Stimulated activated CD8-positive, alpha-beta memory T cell treated with anti-CD3 and anti-CD28 coated beads, Interleukin-4, amount 100 ng/mL, for 24 hours (primary cell): ENCODE measurements around the gene JAGN1.
"Not testable (repeated sequence)": the region's sequence is repeated elsewhere in the genome, so short reads cannot be mapped to it uniquely, and the experiment has no call there.

Experiments
- DNase-seq: peaks from one replicate; pipeline ENCODE4 v3.0.0-alpha.2; 2020; ENCODE audit warnings: low read depth

The JAGN1 gene

GRCh38 chr3:9867106-9867505 is 23.3 kb upstream of the JAGN1 start:
- no peak for DNase-seq

- DNase-seq: no peak
Measured at GRCh38 chr3:9869955-9870354, 20.5 kb upstream of the JAGN1 start.

GRCh38 chr3:9870978-9871377 is 19.4 kb upstream of the JAGN1 start:
- no peak for DNase-seq

GRCh38 chr3:9872067-9872466 is 18.3 kb upstream of the JAGN1 start:
- DNase-seq: not testable (repeated sequence)

GRCh38 chr3:9875448-9875847 is 15.0 kb upstream of the JAGN1 start:
- DNase-seq: no peak

GRCh38 chr3:9876255-9876654 is 14.2 kb upstream of the JAGN1 start:
- DNase-seq: not testable (repeated sequence)

GRCh38 chr3:9876991-9877390 is 13.4 kb upstream of the JAGN1 start:
- no peak for DNase-seq

- no peak for DNase-seq
Measured at GRCh38 chr3:9878700-9879099, 11.7 kb upstream of the JAGN1 start.

GRCh38 chr3:9879830-9880549 is 10.4 kb upstream of the JAGN1 start, which contains the start of gene CIDEC:
CIDEC (minus strand) TSS chr3:9880253; CDS start chr3:9878486, 1,767 bp downstream.
- DNase-seq: no peak

GRCh38 chr3:9881441-9881840 is 9.0 kb upstream of the JAGN1 start:
- DNase-seq: no peak

- DNase-seq: no peak
Measured at GRCh38 chr3:9883706-9884554, 6.5 kb upstream of the JAGN1 start.

- no peak for DNase-seq
Measured at GRCh38 chr3:9884555-9885165, 5.8 kb upstream of the JAGN1 start.

GRCh38 chr3:9886328-9886727 is 4.1 kb upstream of the JAGN1 start:
- no peak for DNase-seq

- DNase-seq: no peak
Measured at GRCh38 chr3:9887480-9887879, 2.9 kb upstream of the JAGN1 start.

- no peak for DNase-seq
Measured at GRCh38 chr3:9888540-9888939, 1.9 kb upstream of the JAGN1 start.

GRCh38 chr3:9889405-9889804 is 1.0 kb upstream of the JAGN1 start:
- DNase-seq: no peak

GRCh38 chr3:9891072-9891622 is 737 bp downstream of the JAGN1 start:
- no peak for DNase-seq

- DNase-seq: no peak
Measured at GRCh38 chr3:9893739-9894138, 3.3 kb downstream of the JAGN1 start.

- DNase-seq: not testable (repeated sequence)
Measured at GRCh38 chr3:9895715-9896114, 5.3 kb downstream of the JAGN1 start.

- DNase-seq: not testable (repeated sequence)
Measured at GRCh38 chr3:9896755-9897407, 6.5 kb downstream of the JAGN1 start.

GRCh38 chr3:9897408-9898372 is 7.3 kb downstream of the JAGN1 start:
- DNase-seq: no peak
